GM12878 (cell line): Measurements from ENCODE around the gene PLA2G12B. TPM values are rescaled to one million over a fixed set of nuclear protein-coding genes. Genes with fewer than 3 reads are reported as not detected.

Source experiments
- ATAC-seq: fragments of 200-7000 bp; cut with Tn5 transposase; 3 replicates; pipeline ENCODE4 v1.9.1; 2020; ENCODE audit warnings: mild to moderate bottlenecking, moderate library complexity
- BruUV-seq: library from RNA; stranded (reverse); fragments of 400-500 nt; replicated peaks from 2 replicates; lab custom pipeline; 2021; lab: Mats Ljungman, UMichigan
- CTCF ChIA-PET: fragments of 300-600 bp; sonication (Branson Sonifier 250); formaldehyde crosslinking; extraction: SDS; loops from one replicate; lab custom pipeline; 2021; ENCODE audit warnings: inconsistent platforms; lab: Yijun Ruan, JAX
- POLR2A ChIA-PET: fragments of 350-600 bp; formaldehyde crosslinking; extraction: SDS; loops from one replicate; lab custom pipeline; 2021; ENCODE audit warnings: inconsistent platforms; lab: Charles Lee
- RAD21 ChIA-PET: fragments of 300-600 bp; sonication (Branson Sonifier 250); formaldehyde crosslinking; loops from one replicate; lab custom pipeline; 2023; ENCODE audit warnings: antibody characterized with exemption; ENCODE audit not compliant: unreplicated experiment; lab: Charles Lee
- SMC1A ChIA-PET: fragments of 300-600 bp; sonication (Branson Sonifier 250); formaldehyde crosslinking; loops from one replicate; lab custom pipeline; 2023; ENCODE audit not compliant: unreplicated experiment, uncharacterized antibody; lab: Charles Lee
- DNase-seq: peaks from one replicate; pipeline ENCODE4 v3.0.0-alpha.2; 2011; ENCODE audit warnings: low read depth, low spot score
- FAIRE-seq: peaks from 3 replicates; lab custom pipeline; 2011; peaks lifted over from hg19 to GRCh38; lab: Jason Lieb, UNC
- H2AFZ ChIP-seq: 2 replicates; pipeline ENCODE4 v1.6.0; 2011; ENCODE audit warnings: low read depth, low read length, control low read depth; ENCODE audit not compliant: control insufficient read depth
- H3K27ac ChIP-seq: 2 replicates; pipeline ENCODE4 v1.5.1; 2011; ENCODE audit warnings: control low read depth; ENCODE audit not compliant: control insufficient read depth, insufficient read depth
- H3K27me3 ChIP-seq, 2 experiments: replicated peaks in 1 of 2; 2 replicates each; pipeline versions ENCODE4 v1.6.0 to v1.6.1; 2011; ENCODE audit warnings: low read length in 1 of 2; ENCODE audit not compliant: control insufficient read depth in 2 of 2, insufficient read depth in 2 of 2
- H3K36me3 ChIP-seq, 2 experiments: 2 replicates each; pipeline ENCODE4 v1.5.1; 2011; ENCODE audit warnings: low read length in 1 of 2; ENCODE audit not compliant: control insufficient read depth in 2 of 2, insufficient read depth in 2 of 2
- H3K4me1 ChIP-seq: 2 replicates; pipeline ENCODE4 v1.6.1; 2011; ENCODE audit warnings: mild to moderate bottlenecking, low read length, moderate library complexity, mixed read lengths; ENCODE audit not compliant: control insufficient read depth, insufficient read depth
- H3K4me2 ChIP-seq: 2 replicates; pipeline ENCODE4 v1.6.0; 2011; ENCODE audit warnings: control low read depth; ENCODE audit not compliant: control insufficient read depth, insufficient read depth
- H3K4me3 ChIP-seq: fragments of 200-600 bp; sonication (generic); 2 replicates; pipeline ENCODE4 v1.5.1; 2016
- H3K79me2 ChIP-seq: 2 replicates; pipeline ENCODE4 v1.6.0; 2011; ENCODE audit warnings: low read length; ENCODE audit not compliant: control insufficient read depth, insufficient read depth
- H3K9ac ChIP-seq: 2 replicates; pipeline ENCODE4 v1.8.0; 2011; ENCODE audit warnings: low read length, control low read depth, mixed read lengths; ENCODE audit not compliant: control insufficient read depth, insufficient read depth
- H3K9me3 ChIP-seq: replicated peaks from 3 replicates; pipeline ENCODE4 v1.5.1; 2011; ENCODE audit warnings: mild to moderate bottlenecking, low read length; ENCODE audit not compliant: control insufficient read depth, insufficient read depth
- H4K20me1 ChIP-seq: 2 replicates; pipeline ENCODE4 v1.6.0; 2011; ENCODE audit not compliant: control insufficient read depth, insufficient read depth
- BHLHE40 ChIP-seq, 2 experiments: fragments of 450-650 bp in 1 of 2; IDR thresholded peaks; 2 replicates each; pipeline ENCODE4 v1.6.1; 2011 to 2017; ENCODE audit warnings: low read depth in 2 of 2, borderline replicate concordance in 1 of 2, improper control_type of control experiment in 1 of 2, low read length in 1 of 2, mild to moderate bottlenecking in 1 of 2
- CREM ChIP-seq: IDR thresholded peaks from 2 replicates; pipeline ENCODE4 v1.6.1; 2014; ENCODE audit warnings: antibody characterized with exemption, low read depth
- FOXM1 ChIP-seq: IDR thresholded peaks from 2 replicates; pipeline ENCODE4 v1.6.1; 2012; ENCODE audit warnings: low read depth, mild to moderate bottlenecking, inconsistent platforms, low read length, moderate library complexity
- HDAC2 ChIP-seq: fragments of 200-600 bp; sonication (generic); IDR thresholded peaks from 2 replicates; pipeline ENCODE4 v1.6.1; 2017
- KAT2A ChIP-seq: conservative IDR thresholded peaks from 2 replicates; pipeline ENCODE4 v1.6.1; 2011; ENCODE audit warnings: low read depth, low read length; ENCODE audit not compliant: control insufficient read depth
- NR2C2 ChIP-seq: IDR thresholded peaks from 2 replicates; pipeline ENCODE4 v1.6.1; 2011; ENCODE audit warnings: borderline replicate concordance, low read depth; ENCODE audit not compliant: control insufficient read depth, insufficient read length
- POLR2AphosphoS5 ChIP-seq: IDR thresholded peaks from 2 replicates; pipeline ENCODE4 v1.6.1; 2011; ENCODE audit warnings: mild to moderate bottlenecking, low read length, inconsistent platforms
- RAD21 ChIP-seq: IDR thresholded peaks from 2 replicates; pipeline ENCODE4 v1.6.1; 2011; ENCODE audit warnings: mild to moderate bottlenecking, low read depth, low read length, moderate library complexity; ENCODE audit not compliant: insufficient read depth
- RELA ChIP-seq: fragments of 450-650 bp; IDR thresholded peaks from 2 replicates; pipeline ENCODE4 v1.8.0; 2014; ENCODE audit warnings: borderline replicate concordance; ENCODE audit not compliant: partially characterized antibody
- SPI1 ChIP-seq: IDR thresholded peaks from 2 replicates; pipeline ENCODE4 v1.6.1; 2011; ENCODE audit warnings: low read depth, mild to moderate bottlenecking, low read length, moderate library complexity, borderline replicate concordance; ENCODE audit not compliant: insufficient read depth
- TAF1 ChIP-seq: IDR thresholded peaks from 2 replicates; pipeline ENCODE4 v1.6.1; 2011; ENCODE audit warnings: mild to moderate bottlenecking, low read depth, low read length, borderline replicate concordance
- TBL1XR1 ChIP-seq: IDR thresholded peaks from 2 replicates; pipeline ENCODE4 v1.6.1; 2012; ENCODE audit warnings: low read depth, low read length, improper control_type of control experiment
- YY1 ChIP-seq: IDR thresholded peaks from 2 replicates; pipeline ENCODE4 v1.6.1; 2011; ENCODE audit warnings: low read depth, mild to moderate bottlenecking, low read length
- WGBS: methylation state at CpG from one replicate; pipeline ENCODE4 v1.1.6; 2016; ENCODE audit warnings: low lambda C conversion rate; ENCODE audit not compliant: insufficient replicate concordance, insufficient coverage; ENCODE audit errors: missing lambda C conversion rate; 5-methylcytosine and 5-hydroxymethylcytosine counted together
- in situ Hi-C: fragments of 300-500 bp; cut with MboI; formaldehyde crosslinking; loops from 9 replicates; pipeline ENCODE4 v1.14.3; 2018; ENCODE audit warnings: mixed read lengths
- intact Hi-C: fragments of 100-400 bp; cut with micrococcal nuclease; formaldehyde crosslinking; loops from one replicate; pipeline ENCODE4 v1.14.2; 2022; ENCODE audit not compliant: unreplicated experiment
- polyA plus RNA-seq, 11 experiments: library from polyadenylated mRNA; depleted of rRNA in 4 of 11; unstranded in 6 of 11; stranded (reverse) in 5 of 11; fragments of >200 nt; fragmentation: Nextera tagmentation in 4 of 11; fragmentation: Illumina TruSeq in 1 of 11; extraction: Ambion mirVana in 4 of 11; extraction: Trizol in 1 of 11; gene quantifications; 1 replicate in 1 of 11; 2 replicates in 10 of 11; pipeline versions ENCODE4 v1.2.1 to v1.2.3, GENCODE V29; 2011 to 2016; ENCODE audit warnings: inconsistent platforms in 2 of 11, missing spikeins in 2 of 11, low read depth in 1 of 11
- total RNA-seq, 4 experiments: library from RNA; depleted of rRNA in 3 of 4; stranded (reverse); fragments of >200 nt in 3 of 4; fragmentation: Illumina TruSeq in 1 of 4; extraction: Trizol in 1 of 4; gene quantifications; 2 replicates each; pipeline versions ENCODE4 v1.2.1 to v1.2.3, GENCODE V29; 2013 to 2021

PLA2G12B gene
- total and polyA plus RNA-seq, 10 of the 15 experiments (the other 5 are each of a cell fraction or from before 2014, with no cell fraction given), result not detected

- H3K4me1 ChIP-seq, result no peaks in the 10 kb centered on the region
- no peaks in the 10 kb centered on the region for H4K20me1 ChIP-seq
- SMC1A ChIA-PET, result interaction anchor here (1.2 kb wide), 1 partner anchor 9 kb away, joined by 3 read pairs; no protein-coding TSS in a partner anchor
- no peaks in the 10 kb centered on the region for H3K79me2 ChIP-seq
- CTCF ChIA-PET, result no interaction called here
- RAD21 ChIA-PET, result interaction anchor here (0.7 kb wide), 1 partner anchor 370 kb away, joined by 3 read pairs; no protein-coding TSS in a partner anchor
- TF ChIP-seq NR2C2, result no peak
- TF ChIP-seq TAF1, result no peak
- no peak for TF ChIP-seq POLR2AphosphoS5
- no peak for TF ChIP-seq TBL1XR1
- no peak for TF ChIP-seq YY1
- no peak for TF ChIP-seq HDAC2
- no peak for TF ChIP-seq KAT2A
- intact Hi-C loops, result no loop called here
- H3K4me2 ChIP-seq, result no peak overlapping the region
- no peak overlapping the region for H2AFZ ChIP-seq
- H3K27ac ChIP-seq, result no peak overlapping the region
- POLR2A ChIA-PET, result interaction anchor here (0.6 kb wide), 1 partner anchor 16 kb away, joined by 3 read pairs; no protein-coding TSS in a partner anchor
- DNase-seq (no peak), ATAC-seq (peak; percentile 34), FAIRE-seq (no peak)
- no peak overlapping the region for H3K4me3 ChIP-seq
- in situ Hi-C loops, result no loop called here
- 21% methylated on average over 4 of the region's 4 CpGs for WGBS
- H3K9ac ChIP-seq, result no peak overlapping the region
- H3K27me3 ChIP-seq, result no peaks in the 10 kb centered on the region
- H3K9me3 ChIP-seq, result peaks cover 2% of the 10 kb centered on the region
- no TSS peak for BruUV-seq
- no peaks in the 10 kb centered on the region for H3K36me3 ChIP-seq
These were observed 26.6 kb upstream of the PLA2G12B start for GRCh38 chr10:72981028-72981881.

- intact Hi-C loops, result no loop called here
- Histone ChIP-seq H3K4me2 (no peak overlapping the region), H3K9ac (no peak overlapping the region), H3K4me1 (no peaks in the 10 kb centered on the region), H3K79me2 (no peaks in the 10 kb centered on the region), H2AFZ (no peak overlapping the region), H4K20me1 (no peaks in the 10 kb centered on the region), H3K27ac (no peak overlapping the region), H3K4me3 (no peak overlapping the region), H3K9me3 (peaks cover 2% of the 10 kb centered on the region), H3K27me3 (no peaks in the 10 kb centered on the region), H3K36me3 (no peaks in the 10 kb centered on the region)
- FAIRE-seq (no peak), DNase-seq (no peak), ATAC-seq (no peak)
- ChIA-PET POLR2A (no interaction called here), RAD21 (no interaction called here), SMC1A (interaction anchor here (0.7 kb wide), 1 partner anchor 24 kb away, joined by 3 read pairs; no protein-coding TSS in a partner anchor)
- 98% methylated on average over 2 of the region's 2 CpGs for WGBS
- no TSS peak for BruUV-seq
- TF ChIP-seq TBL1XR1 (no peak), SPI1 (no peak), BHLHE40 (IDR thresholded peaks at IDR 0.05; ENCODE audit: borderline replicate concordance in 1 of 2, low read depth in 2 of 2, low read length in 1 of 2) (no peak), RAD21 (no peak), FOXM1 (no peak), CREM (no peak), RELA (no peak)
- TF ChIP-seq, all 136 proteins: peak for 0
- in situ Hi-C loops, result no loop called here
- CTCF ChIA-PET, result no interaction called here
These were observed 25.7 kb upstream of the PLA2G12B start for GRCh38 chr10:72980348-72980747.
